Right renal cortex interstitium (tissue), 3 donors: ENCODE results near the gene SEZ6L2. TPM values are rescaled to one million over a fixed set of nuclear protein-coding genes. Genes with fewer than 3 reads are reported as not detected.
"Not testable (repeated sequence)": the region's sequence is repeated elsewhere in the genome, so short reads cannot be mapped to it uniquely, and the experiment has no call there.

Source experiments
- DNase-seq, 3 donors: peaks; one replicate each; pipeline ENCODE4 v3.0.0-alpha.2; 2013; ENCODE audit warnings: low read depth in 3 of 3, low spot score in 2 of 3
- polyA plus RNA-seq, 3 donors: library from polyadenylated mRNA; unstranded; fragments of 120-200 nt; gene quantifications; one replicate each; pipeline ENCODE4 v1.2.1, GENCODE V29; 2013; ENCODE audit not compliant: insufficient read length in 3 of 3

SEZ6L2 gene
- polyA plus RNA-seq, 3 donors, result 9.0 to 10.8 (median 9.5) TPM

GRCh38 chr16:29910819-29911675 lies 11.7 kb upstream of the SEZ6L2 start:
- DNase-seq, result no peak

- not testable (repeated sequence) for DNase-seq
Observed at GRCh38 chr16:29909851-29910250, 10.5 kb upstream of the SEZ6L2 start.

GRCh38 chr16:29909391-29909790 lies 10.0 kb upstream of the SEZ6L2 start:
- DNase-seq, result no peak

GRCh38 chr16:29908719-29909220 lies 9.4 kb upstream of the SEZ6L2 start:
- DNase-seq, result no peak

- DNase-seq, result no peak
Observed at GRCh38 chr16:29907973-29908372, 8.6 kb upstream of the SEZ6L2 start.

GRCh38 chr16:29906520-29907244 lies 7.3 kb upstream of the SEZ6L2 start:
- no peak for DNase-seq

GRCh38 chr16:29905668-29906067 lies 6.3 kb upstream of the SEZ6L2 start:
- DNase-seq, result no peak

GRCh38 chr16:29904947-29905346 lies 5.6 kb upstream of the SEZ6L2 start:
- DNase-seq, result no peak

GRCh38 chr16:29903590-29903989 lies 4.2 kb upstream of the SEZ6L2 start:
- DNase-seq, result no peak

- no peak for DNase-seq
Observed at GRCh38 chr16:29901607-29901945, 2.2 kb upstream of the SEZ6L2 start.

GRCh38 chr16:29900888-29901606 lies 1.7 kb upstream of the SEZ6L2 start:
- no peak for DNase-seq

- peak in 2 of 3 donors; percentile 41 to 65 for DNase-seq
Observed at GRCh38 chr16:29900102-29900887, 945 bp upstream of the SEZ6L2 start, which contains the start of gene ASPHD1. ASPHD1 (plus strand) TSS chr16:29900488; CDS start chr16:29900972, 484 bp downstream.

- no peak for DNase-seq
Observed at GRCh38 chr16:29898804-29899515, 390 bp downstream of the SEZ6L2 start.

- no peak for DNase-seq
Observed at GRCh38 chr16:29898135-29898803, 1.1 kb downstream of the SEZ6L2 start.

- DNase-seq, result no peak
Observed at GRCh38 chr16:29897333-29897732, 2.0 kb downstream of the SEZ6L2 start.

- DNase-seq, result no peak
Observed at GRCh38 chr16:29896841-29897240, 2.5 kb downstream of the SEZ6L2 start.

GRCh38 chr16:29894352-29894751 lies 5.0 kb downstream of the SEZ6L2 start:
- DNase-seq, result no peak

- no peak for DNase-seq
Observed at GRCh38 chr16:29893553-29893952, 5.8 kb downstream of the SEZ6L2 start.

- DNase-seq, result no peak
Observed at GRCh38 chr16:29892458-29892813, 6.9 kb downstream of the SEZ6L2 start.
